Testis (tissue), 2 donors: Measurements from ENCODE around the gene WDR27.

ENCODE experiments used
- CTCF ChIP-seq, 3 experiments: fragments of 450-650 bp in 2 of 3; fragments of 200-600 bp in 1 of 3; sonication (generic) in 1 of 3; IDR thresholded peaks; one replicate each; pipeline ENCODE4 v1.5.1; 2016 to 2019; ENCODE audit warnings: antibody characterized with exemption in 3 of 3, mild to moderate bottlenecking in 2 of 3, moderate library complexity in 1 of 3
- POLR2A ChIP-seq: fragments of 450-650 bp; IDR thresholded peaks from one replicate; pipeline ENCODE4 v1.6.1; 2017; ENCODE audit warnings: antibody characterized with exemption, mild to moderate bottlenecking, moderate library complexity

GRCh38 chr6:169454872-169455204 is 247.0 kb downstream of the WDR27 start:
- no peak for TF ChIP-seq CTCF (IDR thresholded peaks at IDR 0.05)
- no peak for TF ChIP-seq POLR2A
